Measurements from ENCODE around the gene MORN4.

GRCh38 chr10:97667463-97667862, 34.2 kb upstream of the MORN4 start:
- no peak for TF ChIP-seq POLR2A (IDR thresholded peaks at IDR 0.05)
- no peak for TF ChIP-seq CTCF (IDR thresholded peaks at IDR 0.05)
